HT-29 (cell line): Measurements from ENCODE around the gene KDM4B. TPM values are rescaled to one million over a fixed set of nuclear protein-coding genes. Genes with fewer than 3 reads are reported as not detected.

Source experiments
- DNase-seq: peaks from one replicate; pipeline ENCODE4 v3.0.0-alpha.2; 2015; ENCODE audit warnings: low spot score
- total RNA-seq: library from RNA; depleted of rRNA; stranded (reverse); fragments of >200 nt; shearing (Covaris generic); gene quantifications from 2 replicates; pipeline ENCODE4 v1.2.3, GENCODE V29; 2014

KDM4B gene
- total RNA-seq, 1 experiment from 2014 or later: 7.8 TPM

- no peak for DNase-seq
Measured at GRCh38 chr19:5068233-5069072, 99.5 kb downstream of the KDM4B start.

- DNase-seq: no peak
Measured at GRCh38 chr19:5070331-5070730, 101.4 kb downstream of the KDM4B start.

GRCh38 chr19:5070930-5071329, 102.0 kb downstream of the KDM4B start:
- no peak for DNase-seq

DNA sequence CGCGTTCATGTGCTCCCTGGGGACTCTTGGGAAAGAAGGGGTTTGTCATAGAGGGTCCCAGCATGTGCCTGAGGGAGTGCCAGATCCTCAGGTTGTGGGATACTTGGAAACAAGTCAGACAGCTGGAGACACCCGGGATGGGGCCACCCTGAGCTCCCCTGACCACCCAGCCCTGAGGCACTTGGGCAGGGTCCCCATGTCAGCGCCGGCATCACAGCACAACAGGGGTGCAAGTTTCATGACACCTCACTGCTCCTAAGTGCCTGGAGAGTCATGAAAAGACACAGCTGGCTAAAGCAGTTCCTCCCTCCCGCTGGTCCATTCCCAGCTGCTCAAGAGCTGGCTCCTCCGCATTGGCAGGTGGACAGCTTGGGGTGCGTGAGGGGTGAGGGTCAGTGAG, 102.7 kb downstream of the KDM4B start:
- no peak for DNase-seq

DNA sequence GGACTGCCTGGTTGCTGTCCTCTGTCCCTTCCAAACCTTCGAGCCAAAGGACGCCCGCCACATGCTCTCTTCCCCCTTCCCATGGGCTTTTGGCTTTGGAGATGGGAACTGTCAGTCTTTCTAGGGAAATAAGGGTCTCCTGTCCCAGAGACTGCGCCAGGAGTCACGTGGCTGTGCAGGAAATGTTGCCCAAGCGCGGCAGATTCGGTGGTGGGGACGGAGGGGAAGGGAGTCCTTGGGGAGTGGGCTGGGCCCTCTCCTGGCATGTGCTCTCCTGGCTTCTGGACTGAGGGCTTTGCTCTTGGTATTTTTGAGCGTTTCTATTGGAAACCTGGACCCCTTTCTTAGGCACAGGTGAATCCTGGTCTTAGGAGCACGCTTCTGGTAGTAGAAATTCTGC, 103.2 kb downstream of the KDM4B start:
- no peak for DNase-seq

DNA sequence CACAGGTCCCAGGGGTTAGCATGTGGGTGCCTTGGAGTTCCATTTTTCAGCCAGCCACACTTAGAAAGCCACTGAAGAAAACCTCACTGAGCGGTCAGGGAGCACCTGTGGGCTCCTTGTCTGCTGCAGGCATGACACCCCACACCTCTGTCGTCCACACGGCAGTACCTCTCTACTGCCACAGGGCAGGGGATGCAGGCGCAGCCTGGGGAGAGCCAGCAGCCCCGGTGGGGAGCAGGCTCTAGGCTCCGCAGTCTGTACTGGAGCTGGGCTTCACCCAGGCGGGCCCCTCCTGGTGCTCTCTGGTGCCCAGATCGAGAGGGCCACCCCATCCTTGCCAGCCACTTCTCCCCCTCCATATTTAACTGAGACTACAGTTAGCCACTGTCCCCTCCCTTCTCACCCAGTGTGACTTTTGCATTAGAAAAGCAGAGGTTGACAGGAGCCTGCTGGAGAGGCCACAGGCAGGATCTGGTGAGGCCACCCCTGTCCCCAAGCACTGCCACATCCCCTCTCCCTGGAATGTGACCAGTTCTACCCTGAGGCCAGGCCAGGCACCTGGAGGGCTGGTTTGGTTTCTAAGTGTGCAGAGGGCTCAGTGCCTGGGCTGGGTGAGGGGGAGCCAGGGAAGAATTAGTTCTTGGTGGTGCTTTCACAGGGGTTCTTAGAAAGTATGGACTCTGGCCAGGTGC, 104.4 kb downstream of the KDM4B start:
- DNase-seq: no peak

- DNase-seq: no peak
Measured at GRCh38 chr19:5074407-5074806, 105.5 kb downstream of the KDM4B start.

DNA sequence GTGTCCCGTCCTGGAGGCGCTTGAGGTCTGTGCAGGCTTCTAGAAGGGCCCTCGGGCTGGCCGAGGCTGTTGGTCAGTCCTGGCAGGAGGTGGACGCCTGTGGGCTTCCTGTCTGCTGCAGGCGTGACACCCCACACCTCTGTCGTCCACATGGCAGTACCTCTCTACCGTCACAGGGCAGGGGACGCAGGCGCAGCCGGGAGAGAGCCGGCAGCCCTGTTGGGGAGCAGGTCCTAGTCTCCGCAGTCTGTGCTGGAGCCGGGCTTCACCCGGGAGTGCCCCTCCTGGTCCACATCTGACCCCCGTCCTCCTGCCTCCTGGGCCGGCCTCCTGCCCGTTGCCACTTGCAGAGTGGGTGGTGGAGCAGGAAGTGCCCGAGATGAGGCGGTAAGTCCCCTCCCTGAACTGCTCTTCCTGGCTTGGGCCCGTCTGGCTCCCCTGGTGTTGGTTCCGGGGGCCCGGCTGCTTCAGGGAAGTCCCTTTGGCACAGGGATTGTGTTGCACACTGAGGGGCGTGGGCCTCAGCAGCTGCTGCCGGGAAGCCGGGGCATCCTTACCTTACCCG, 106.0 kb downstream of the KDM4B start:
- DNase-seq: no peak

- DNase-seq: no peak
Measured at GRCh38 chr19:5075597-5075996, 106.7 kb downstream of the KDM4B start.

DNA sequence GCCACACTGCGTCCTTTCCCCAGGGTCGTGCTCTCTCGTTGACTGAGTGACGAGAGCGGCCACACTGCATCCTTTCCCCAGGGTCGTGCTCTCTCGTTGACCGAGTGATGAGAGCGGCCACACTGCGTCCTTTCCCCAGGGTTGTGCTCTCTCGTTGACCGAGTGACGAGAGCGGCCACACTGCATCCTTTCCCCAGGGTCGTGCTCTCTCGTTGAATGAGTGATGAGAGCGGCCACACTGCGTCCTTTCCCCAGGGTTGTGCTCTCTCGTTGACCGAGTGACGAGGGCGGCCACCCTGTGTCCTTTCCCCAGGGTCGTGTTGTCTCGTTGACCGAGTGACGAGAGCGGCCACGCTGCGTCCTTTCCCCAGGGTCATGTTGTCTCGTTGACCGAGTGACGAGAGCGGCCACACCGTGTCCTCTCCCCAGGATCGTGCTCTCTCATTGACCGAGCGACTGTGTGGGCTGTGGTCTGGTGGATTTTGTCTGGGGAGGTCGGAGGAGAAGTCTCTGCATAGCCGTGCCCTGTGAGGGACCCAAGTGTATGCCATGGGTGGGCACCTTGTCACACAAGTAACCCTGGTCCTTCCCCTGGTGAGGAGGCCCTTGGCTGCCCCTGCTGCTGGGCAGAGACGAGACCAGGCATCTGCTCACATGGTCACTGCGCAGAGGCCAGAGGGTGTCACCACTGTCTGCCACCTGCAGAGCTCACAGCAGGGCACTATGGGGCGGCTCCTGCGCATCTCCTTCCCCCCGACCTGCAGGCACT, 107.7 kb downstream of the KDM4B start:
- DNase-seq: no peak

GRCh38 chr19:5077209-5077515, 108.2 kb downstream of the KDM4B start:
- no peak for DNase-seq

DNA sequence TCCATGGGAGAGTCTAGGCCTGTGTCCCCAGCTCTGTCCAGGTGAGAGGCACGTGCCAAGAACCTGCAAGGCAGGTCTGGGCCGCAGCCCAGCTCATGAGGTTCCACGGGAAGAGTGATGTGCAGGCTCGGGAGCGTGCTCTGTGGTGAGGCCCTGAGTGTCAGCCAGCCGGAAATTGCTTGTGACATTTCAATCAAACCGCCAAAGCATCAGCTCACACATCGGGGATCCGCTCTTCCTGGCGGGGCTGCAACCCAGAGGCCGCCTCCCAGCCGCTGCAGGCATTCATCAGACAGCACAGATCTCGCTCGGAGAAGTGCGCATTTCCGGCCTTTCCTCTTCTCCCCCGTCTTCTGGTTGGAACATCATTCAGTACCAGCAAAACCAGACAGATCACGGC, 109.3 kb downstream of the KDM4B start:
- DNase-seq: no peak

DNA sequence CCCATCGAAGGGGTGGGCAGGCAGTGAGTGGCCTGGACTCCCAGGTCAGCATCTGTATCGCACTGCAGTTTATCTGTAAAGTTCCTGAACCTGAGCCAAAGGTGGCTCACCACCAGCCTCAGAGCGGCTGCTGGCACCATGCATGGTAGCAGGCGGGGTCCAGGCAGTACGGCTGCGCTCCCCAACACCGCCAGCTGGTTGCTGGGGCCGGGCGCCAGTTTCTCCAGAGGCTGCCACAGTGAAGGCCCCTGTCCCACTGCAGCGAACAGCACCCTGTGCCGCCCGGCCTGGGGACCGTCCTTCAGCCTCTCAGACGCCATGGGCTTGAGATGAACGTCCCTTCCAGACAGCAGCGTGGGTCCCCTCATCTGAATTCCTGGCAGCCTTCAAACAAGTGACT, 109.8 kb downstream of the KDM4B start:
- no peak for DNase-seq

- DNase-seq: no peak
Measured at GRCh38 chr19:5079071-5079774, 110.3 kb downstream of the KDM4B start.

DNA sequence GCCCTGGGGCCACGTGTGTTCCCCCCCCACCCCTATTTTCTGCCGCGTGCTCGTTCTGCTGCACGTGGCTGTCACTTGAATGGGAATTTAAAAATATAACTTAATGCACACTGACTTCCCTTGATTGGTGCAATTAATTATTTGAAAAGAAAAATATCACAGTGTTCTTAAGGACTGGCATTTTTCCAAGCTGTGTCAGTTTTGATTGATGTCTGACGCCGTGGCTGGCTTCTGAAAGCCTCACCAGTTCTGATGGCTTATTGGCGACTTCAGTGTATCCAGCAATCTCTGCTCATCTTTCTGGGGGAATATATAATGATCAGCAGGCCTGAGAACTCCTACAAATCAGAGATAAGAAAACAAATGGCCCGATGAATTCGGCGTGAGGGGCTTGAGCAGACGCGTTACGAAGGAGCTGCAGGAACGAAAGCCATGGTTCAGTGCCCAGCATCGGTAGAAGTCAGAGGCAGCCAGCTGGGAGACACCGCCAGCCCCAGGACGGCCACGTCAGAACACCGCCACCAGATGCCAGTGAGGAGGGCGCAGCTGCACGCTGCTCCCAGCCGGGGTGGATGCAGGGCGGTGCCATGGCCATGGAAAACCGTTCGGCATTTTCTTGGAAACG, 111.2 kb downstream of the KDM4B start:
- no peak for DNase-seq

- DNase-seq: no peak
Measured at GRCh38 chr19:5080809-5081208, 111.9 kb downstream of the KDM4B start.

DNA sequence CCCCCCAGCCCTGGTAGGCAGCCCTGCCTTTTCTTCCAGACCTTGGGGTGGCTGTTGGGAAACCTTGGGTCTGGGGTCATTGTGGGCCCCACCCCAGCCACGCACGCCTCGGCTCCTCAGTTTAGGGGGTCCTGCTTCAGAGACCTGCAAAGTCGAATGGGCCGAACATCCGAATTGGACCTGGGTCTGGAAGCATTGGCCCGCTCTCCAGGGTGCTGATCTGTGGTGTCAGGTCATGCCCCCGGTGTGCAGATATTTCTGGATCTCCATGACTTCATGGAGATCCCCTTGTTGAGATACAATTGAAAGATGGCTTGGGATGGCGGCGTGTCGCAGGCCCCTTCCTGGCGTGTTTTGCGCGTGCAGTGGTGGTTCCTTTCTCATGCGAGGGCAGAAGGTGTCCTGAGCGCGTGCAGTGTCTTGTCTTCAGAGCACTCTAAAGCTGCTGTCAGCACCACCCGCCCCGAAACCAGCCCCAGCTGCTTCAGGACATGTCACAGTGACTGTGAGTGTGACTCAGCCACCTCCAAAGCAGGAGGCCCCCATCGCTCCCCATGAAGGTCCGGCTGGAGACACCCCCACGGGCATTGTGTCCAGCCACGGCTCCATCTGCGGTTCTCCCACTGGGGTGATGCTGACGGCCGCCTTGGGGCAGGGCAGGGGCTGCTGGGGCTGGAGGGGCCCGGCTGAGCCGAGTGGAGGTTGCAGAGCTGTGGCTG, 112.7 kb downstream of the KDM4B start:
- no peak for DNase-seq

GRCh38 chr19:5083547-5083965, 114.6 kb downstream of the KDM4B start:
- DNase-seq: no peak

GRCh38 chr19:5085566-5085965, 116.7 kb downstream of the KDM4B start:
- DNase-seq: no peak

GRCh38 chr19:5086230-5086629, 117.3 kb downstream of the KDM4B start:
- DNase-seq: no peak
